GM23338 (cell line): ENCODE results near the gene CNKSR1. TPM values are rescaled to one million over a fixed set of nuclear protein-coding genes. Genes with fewer than 3 reads are reported as not detected.

Source experiments
- ATAC-seq: fragments of 200-7000 bp; cut with Tn5 transposase; 3 replicates; pipeline ENCODE4 v1.9.1; 2020
- DNase-seq: peaks from one replicate; pipeline ENCODE4 v3.0.0-alpha.2; 2015; ENCODE audit warnings: low spot score
- H2AFZ ChIP-seq: fragments of 200-600 bp; sonication (generic); 2 replicates; pipeline ENCODE4 v1.8.0; 2016; ENCODE audit warnings: antibody characterized with exemption, mild to moderate bottlenecking, moderate library complexity
- H3F3A ChIP-seq: fragments of 200-600 bp; sonication (generic); replicated peaks from 2 replicates; pipeline ENCODE4 v1.8.0; 2017; ENCODE audit warnings: antibody characterized with exemption, mixed run types, low read depth
- H3K27ac ChIP-seq: fragments of 200-600 bp; sonication (generic); 2 replicates; pipeline ENCODE4 v1.6.1; 2016; ENCODE audit warnings: low read depth
- H3K27me3 ChIP-seq: fragments of 200-600 bp; sonication (generic); 2 replicates; pipeline ENCODE4 v1.8.0; 2016; ENCODE audit warnings: mild to moderate bottlenecking, mixed run types, moderate library complexity; ENCODE audit not compliant: insufficient read depth
- H3K36me3 ChIP-seq: fragments of 200-600 bp; sonication (generic); 2 replicates; pipeline ENCODE4 v1.8.0; 2016; ENCODE audit warnings: mild to moderate bottlenecking; ENCODE audit not compliant: insufficient read depth
- H3K4me1 ChIP-seq: fragments of 200-600 bp; sonication (generic); 2 replicates; pipeline ENCODE4 v1.8.0; 2016; ENCODE audit warnings: mild to moderate bottlenecking, moderate library complexity; ENCODE audit not compliant: insufficient read depth
- H3K4me2 ChIP-seq: fragments of 200-600 bp; sonication (generic); 2 replicates; pipeline ENCODE4 v1.7.1; 2017; ENCODE audit warnings: mixed run types
- H3K4me3 ChIP-seq: fragments of 200-600 bp; sonication (generic); 2 replicates; pipeline ENCODE4 v1.6.1; 2016; ENCODE audit warnings: mixed run types
- H3K79me2 ChIP-seq: fragments of 200-600 bp; sonication (generic); replicated peaks from 2 replicates; pipeline ENCODE4 v1.8.0; 2017; ENCODE audit warnings: mild to moderate bottlenecking; ENCODE audit not compliant: insufficient read depth
- H3K9me2 ChIP-seq: fragments of 200-600 bp; sonication (generic); 2 replicates; pipeline ENCODE4 v1.8.0; 2017; ENCODE audit not compliant: insufficient read depth
- H4K20me1 ChIP-seq: fragments of 200-600 bp; sonication (generic); replicated peaks from 2 replicates; pipeline ENCODE4 v1.8.0; 2017; ENCODE audit warnings: mild to moderate bottlenecking; ENCODE audit not compliant: insufficient read depth
- H3K27ac Mint-ChIP-seq: 2 replicates; pipeline ENCODE4 v1.8.0; 2020; ENCODE audit warnings: inconsistent platforms, mild to moderate bottlenecking, moderate library complexity, mixed read lengths
- H3K27me3 Mint-ChIP-seq: 3 replicates; pipeline ENCODE4 v1.8.0; 2022; ENCODE audit warnings: low read depth, mild to moderate bottlenecking, moderate library complexity, mixed read lengths, inconsistent platforms; ENCODE audit not compliant: insufficient read depth, poor library complexity
- H3K36me3 Mint-ChIP-seq: 3 replicates; pipeline ENCODE4 v1.8.0; 2021; ENCODE audit warnings: low read depth, mild to moderate bottlenecking, inconsistent platforms, moderate library complexity, mixed read lengths
- H3K4me1 Mint-ChIP-seq: 3 replicates; pipeline ENCODE4 v1.8.0; 2020; ENCODE audit warnings: mild to moderate bottlenecking, inconsistent platforms, mixed read lengths
- H3K4me3 Mint-ChIP-seq: 3 replicates; pipeline ENCODE4 v1.8.0; 2021; ENCODE audit warnings: moderate library complexity, mild to moderate bottlenecking, inconsistent platforms, mixed read lengths
- H3K9me3 Mint-ChIP-seq: 3 replicates; pipeline ENCODE4 v1.8.0; 2020; ENCODE audit warnings: moderate library complexity, mild to moderate bottlenecking, inconsistent platforms, mixed read lengths
- CREB1 ChIP-seq: fragments of 250-450 bp; sonication (Bioruptor Pico); IDR thresholded peaks from 2 replicates; pipeline ENCODE4 v1.5.0; 2020; ENCODE audit warnings: low read depth, mild to moderate bottlenecking, moderate library complexity
- EZH2 ChIP-seq: fragments of 200-600 bp; sonication (generic); IDR thresholded peaks from one replicate; pipeline ENCODE4 v1.8.0; 2017; ENCODE audit warnings: antibody characterized with exemption, mild to moderate bottlenecking, low read depth; ENCODE audit not compliant: unreplicated experiment
- EZH2phosphoT487 ChIP-seq: fragments of 200-600 bp; sonication (generic); IDR thresholded peaks from one replicate; pipeline ENCODE4 v1.8.1; 2018; ENCODE audit warnings: antibody characterized with exemption; ENCODE audit not compliant: unreplicated experiment
- POLR2AphosphoS5 ChIP-seq: IDR thresholded peaks from 2 replicates; pipeline ENCODE4 v1.6.1; 2016; ENCODE audit warnings: antibody characterized with exemption, low read depth
- STAT1 ChIP-seq: IDR thresholded peaks from one replicate; pipeline ENCODE4 v1.6.1; 2016; ENCODE audit warnings: antibody characterized with exemption; ENCODE audit not compliant: unreplicated experiment
- ZNF331 ChIP-seq: fragments of 250-450 bp; sonication (Bioruptor Pico); IDR thresholded peaks from 2 replicates; pipeline ENCODE4 v1.5.0; 2020; ENCODE audit warnings: low read depth, mild to moderate bottlenecking, moderate library complexity
- polyA plus RNA-seq: library from polyadenylated mRNA; unstranded; fragments of >200 nt; fragmentation: Nextera tagmentation; extraction: Ambion mirVana; gene quantifications from 2 replicates; pipeline ENCODE4 v1.2.1, GENCODE V29; 2016
- total RNA-seq: library from RNA; depleted of rRNA; stranded (reverse); fragments of >200 nt; shearing (Covaris generic); gene quantifications from 2 replicates; pipeline ENCODE4 v1.2.3, GENCODE V29; 2014
- TF ChIP-seq, protein P1 (sequence below): fragments of 250-450 bp; sonication (Bioruptor Pico); IDR thresholded peaks from 2 replicates; pipeline ENCODE4 v1.5.0; 2020; ENCODE audit warnings: mild to moderate bottlenecking, moderate library complexity

The CNKSR1 gene
- total and polyA plus RNA-seq, 2 experiments from 2014 or later = 9.7 to 12.5 TPM

- TF ChIP-seq, protein P1, sequence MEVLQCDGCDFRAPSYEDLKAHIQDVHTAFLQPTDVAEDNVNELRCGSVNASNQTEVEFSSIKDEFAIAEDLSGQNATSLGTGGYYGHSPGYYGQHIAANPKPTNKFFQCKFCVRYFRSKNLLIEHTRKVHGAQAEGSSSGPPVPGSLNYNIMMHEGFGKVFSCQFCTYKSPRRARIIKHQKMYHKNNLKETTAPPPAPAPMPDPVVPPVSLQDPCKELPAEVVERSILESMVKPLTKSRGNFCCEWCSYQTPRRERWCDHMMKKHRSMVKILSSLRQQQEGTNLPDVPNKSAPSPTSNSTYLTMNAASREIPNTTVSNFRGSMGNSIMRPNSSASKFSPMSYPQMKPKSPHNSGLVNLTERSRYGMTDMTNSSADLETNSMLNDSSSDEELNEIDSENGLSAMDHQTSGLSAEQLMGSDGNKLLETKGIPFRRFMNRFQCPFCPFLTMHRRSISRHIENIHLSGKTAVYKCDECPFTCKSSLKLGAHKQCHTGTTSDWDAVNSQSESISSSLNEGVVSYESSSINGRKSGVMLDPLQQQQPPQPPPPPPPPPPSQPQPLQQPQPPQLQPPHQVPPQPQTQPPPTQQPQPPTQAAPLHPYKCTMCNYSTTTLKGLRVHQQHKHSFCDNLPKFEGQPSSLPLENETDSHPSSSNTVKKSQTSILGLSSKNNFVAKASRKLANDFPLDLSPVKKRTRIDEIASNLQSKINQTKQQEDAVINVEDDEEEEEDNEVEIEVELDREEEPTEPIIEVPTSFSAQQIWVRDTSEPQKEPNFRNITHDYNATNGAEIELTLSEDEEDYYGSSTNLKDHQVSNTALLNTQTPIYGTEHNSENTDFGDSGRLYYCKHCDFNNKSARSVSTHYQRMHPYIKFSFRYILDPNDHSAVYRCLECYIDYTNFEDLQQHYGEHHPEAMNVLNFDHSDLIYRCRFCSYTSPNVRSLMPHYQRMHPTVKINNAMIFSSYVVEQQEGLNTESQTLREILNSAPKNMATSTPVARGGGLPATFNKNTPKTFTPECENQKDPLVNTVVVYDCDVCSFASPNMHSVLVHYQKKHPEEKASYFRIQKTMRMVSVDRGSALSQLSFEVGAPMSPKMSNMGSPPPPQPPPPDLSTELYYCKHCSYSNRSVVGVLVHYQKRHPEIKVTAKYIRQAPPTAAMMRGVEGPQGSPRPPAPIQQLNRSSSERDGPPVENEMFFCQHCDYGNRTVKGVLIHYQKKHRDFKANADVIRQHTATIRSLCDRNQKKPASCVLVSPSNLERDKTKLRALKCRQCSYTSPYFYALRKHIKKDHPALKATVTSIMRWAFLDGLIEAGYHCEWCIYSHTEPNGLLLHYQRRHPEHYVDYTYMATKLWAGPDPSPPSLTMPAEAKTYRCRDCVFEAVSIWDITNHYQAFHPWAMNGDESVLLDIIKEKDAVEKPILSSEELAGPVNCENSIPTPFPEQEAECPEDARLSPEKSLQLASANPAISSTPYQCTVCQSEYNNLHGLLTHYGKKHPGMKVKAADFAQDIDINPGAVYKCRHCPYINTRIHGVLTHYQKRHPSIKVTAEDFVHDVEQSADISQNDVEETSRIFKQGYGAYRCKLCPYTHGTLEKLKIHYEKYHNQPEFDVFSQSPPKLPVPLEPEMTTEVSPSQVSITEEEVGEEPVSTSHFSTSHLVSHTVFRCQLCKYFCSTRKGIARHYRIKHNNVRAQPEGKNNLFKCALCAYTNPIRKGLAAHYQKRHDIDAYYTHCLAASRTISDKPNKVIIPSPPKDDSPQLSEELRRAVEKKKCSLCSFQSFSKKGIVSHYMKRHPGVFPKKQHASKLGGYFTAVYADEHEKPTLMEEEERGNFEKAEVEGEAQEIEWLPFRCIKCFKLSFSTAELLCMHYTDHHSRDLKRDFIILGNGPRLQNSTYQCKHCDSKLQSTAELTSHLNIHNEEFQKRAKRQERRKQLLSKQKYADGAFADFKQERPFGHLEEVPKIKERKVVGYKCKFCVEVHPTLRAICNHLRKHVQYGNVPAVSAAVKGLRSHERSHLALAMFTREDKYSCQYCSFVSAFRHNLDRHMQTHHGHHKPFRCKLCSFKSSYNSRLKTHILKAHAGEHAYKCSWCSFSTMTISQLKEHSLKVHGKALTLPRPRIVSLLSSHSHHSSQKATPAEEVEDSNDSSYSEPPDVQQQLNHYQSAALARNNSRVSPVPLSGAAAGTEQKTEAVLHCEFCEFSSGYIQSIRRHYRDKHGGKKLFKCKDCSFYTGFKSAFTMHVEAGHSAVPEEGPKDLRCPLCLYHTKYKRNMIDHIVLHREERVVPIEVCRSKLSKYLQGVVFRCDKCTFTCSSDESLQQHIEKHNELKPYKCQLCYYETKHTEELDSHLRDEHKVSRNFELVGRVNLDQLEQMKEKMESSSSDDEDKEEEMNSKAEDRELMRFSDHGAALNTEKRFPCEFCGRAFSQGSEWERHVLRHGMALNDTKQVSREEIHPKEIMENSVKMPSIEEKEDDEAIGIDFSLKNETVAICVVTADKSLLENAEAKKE (CRISPR knock-in tag) = no peak
- TF ChIP-seq ZNF331 (CRISPR knock-in tag) (no peak), STAT1 (no peak), EZH2phosphoT487 (no peak), EZH2 (no peak), POLR2AphosphoS5 (no peak)
Measured at GRCh38 chr1:26166719-26167281, 10.5 kb upstream of the CNKSR1 start (continued).

DNA sequence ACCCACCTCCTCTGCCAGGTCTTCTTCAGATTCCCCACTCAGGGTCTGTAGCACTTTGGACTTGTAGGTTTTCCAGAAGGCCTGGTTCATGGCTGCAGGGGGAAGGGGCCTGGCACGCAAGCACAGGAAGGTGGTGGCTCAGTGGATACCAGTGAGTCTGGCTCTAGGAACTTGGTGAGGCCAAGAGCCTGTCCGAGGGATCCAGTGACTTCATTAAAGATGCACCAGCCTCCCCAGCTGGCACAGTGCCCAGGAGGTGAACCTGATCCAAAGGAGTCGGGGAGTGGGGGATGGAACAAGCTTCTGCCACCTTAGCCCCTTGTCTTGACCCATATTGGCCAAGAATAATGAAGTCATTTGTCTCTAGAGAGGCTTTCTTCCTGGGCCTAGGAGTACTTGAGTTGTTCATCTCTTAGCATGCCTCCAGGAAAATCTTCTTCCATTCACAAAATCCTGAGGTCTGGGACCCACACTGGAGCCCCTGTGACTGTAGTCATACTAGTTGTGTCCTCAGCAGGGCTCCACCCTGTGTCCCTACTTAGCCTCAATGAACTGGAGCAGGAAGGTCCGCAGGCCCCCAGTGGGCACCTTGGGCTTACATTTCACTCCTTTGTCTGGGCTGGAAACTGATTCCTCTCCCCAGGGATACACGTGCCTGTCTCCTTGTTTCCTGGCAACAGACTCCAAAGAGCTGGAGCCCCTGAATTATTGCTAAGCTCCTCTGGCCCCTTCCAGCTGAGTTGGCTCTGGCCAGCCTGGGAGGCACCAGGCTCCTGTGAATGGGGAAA lies 8.7 kb upstream of the CNKSR1 start, which contains the start of gene C1orf232:
C1orf232 (minus strand) TSS at position 554 of the 788 bp plus-strand sequence; CDS start at position 90, 464 bp downstream.
- no peak within 1 kb of the TSS for H3K27ac ChIP-seq
- peak within 1 kb of the TSS; percentile 99 for H3K4me2 ChIP-seq
- no peak for TF ChIP-seq CREB1
- TF ChIP-seq EZH2 = no peak
- no peak for TF ChIP-seq STAT1
- no peak for TF ChIP-seq ZNF331 (CRISPR knock-in tag)
- TF ChIP-seq EZH2phosphoT487 = no peak
- peaks cover 20% of the 10 kb centered on the region for H3K4me1 ChIP-seq
- peak within 1 kb of the TSS; percentile 94 for H3K4me3 ChIP-seq
- DNase-seq (no peak), ATAC-seq (no peak)
- peaks cover 38% of the 10 kb centered on the region for H3K27me3 ChIP-seq
- peaks cover 4% of the 10 kb centered on the region; the same call in 1 of the 2 replicates for H3F3A ChIP-seq
- peak within 1 kb of the TSS; percentile 83 for H2AFZ ChIP-seq
- Mint-ChIP-seq H3K36me3 (no peaks in the 10 kb centered on the region; the same call in 2 of the 3 replicates), H3K27ac (peak within 1 kb of the TSS; percentile 84; the same call in 1 of the 2 replicates), H3K4me3 (peak within 1 kb of the TSS; percentile 88), H3K9me3 (no peaks in the 10 kb centered on the region), H3K27me3 (peaks cover 51% of the 10 kb centered on the region), H3K4me1 (peaks cover 25% of the 10 kb centered on the region)
- H3K36me3 ChIP-seq = no peaks in the 10 kb centered on the region
- 0 out of 2 replicates have a peak, but pooled peaks cover 4% of the 10 kb centered on the region for H3K79me2 ChIP-seq
- no peaks in the 10 kb centered on the region for H4K20me1 ChIP-seq
- no peaks in the 10 kb centered on the region for H3K9me2 ChIP-seq
